Endodermal cell (in vitro differentiated cells): ENCODE results near the gene RNASEH2A. TPM values are rescaled to one million over a fixed set of nuclear protein-coding genes. Genes with fewer than 3 reads are reported as not detected.
A peak's percentile ranks its signal among the peaks of the same experiment; 100 is the strongest.

Experiments used
- DNase-seq: peaks from one replicate; pipeline ENCODE4 v3.0.0-alpha.2; 2017
- H3K27ac ChIP-seq: 2 replicates; pipeline ENCODE4 v1.5.1; 2013; ENCODE audit warnings: mild to moderate bottlenecking, low read depth, low read length, moderate library complexity
- H3K27me3 ChIP-seq: 2 replicates; pipeline ENCODE4 v1.6.1; 2013; ENCODE audit warnings: mild to moderate bottlenecking, low read length, moderate library complexity; ENCODE audit not compliant: insufficient read depth, control insufficient read depth, poor library complexity, severe bottlenecking
- H3K36me3 ChIP-seq: 2 replicates; pipeline ENCODE4 v1.7.0; 2013; ENCODE audit warnings: mild to moderate bottlenecking, low read length, moderate library complexity; ENCODE audit not compliant: control insufficient read depth, insufficient read depth
- H3K4me1 ChIP-seq: one replicate; pipeline ENCODE4 v1.7.0; 2013; ENCODE audit warnings: low read length; ENCODE audit not compliant: control insufficient read depth, insufficient read depth
- H3K4me3 ChIP-seq: 2 replicates; pipeline ENCODE4 v1.5.1; 2013; ENCODE audit warnings: mild to moderate bottlenecking, low read length, moderate library complexity
- H3K9ac ChIP-seq: 2 replicates; pipeline ENCODE4 v1.6.1; 2013; ENCODE audit warnings: mild to moderate bottlenecking, low read length, moderate library complexity; ENCODE audit not compliant: poor library complexity, severe bottlenecking; ENCODE audit errors: extremely low read depth
- H3K9me3 ChIP-seq: 2 replicates; pipeline ENCODE4 v1.6.1; 2013; ENCODE audit warnings: mild to moderate bottlenecking, low read length, moderate library complexity; ENCODE audit not compliant: control insufficient read depth
- H3K27ac Mint-ChIP-seq: 2 replicates; pipeline ENCODE4 v1.8.0; 2020; ENCODE audit warnings: mixed read lengths
- H3K27me3 Mint-ChIP-seq: 2 replicates; pipeline ENCODE4 v1.8.0; 2021; ENCODE audit warnings: mild to moderate bottlenecking, mixed read lengths; ENCODE audit not compliant: insufficient read depth
- H3K36me3 Mint-ChIP-seq: 2 replicates; pipeline ENCODE4 v1.8.0; 2020; ENCODE audit warnings: low read depth, mixed read lengths
- H3K4me1 Mint-ChIP-seq: 2 replicates; pipeline ENCODE4 v1.8.0; 2020; ENCODE audit warnings: mixed read lengths
- H3K4me3 Mint-ChIP-seq: 2 replicates; pipeline ENCODE4 v1.8.0; 2020; ENCODE audit warnings: mild to moderate bottlenecking, moderate library complexity, mixed read lengths
- H3K9me3 Mint-ChIP-seq: 2 replicates; pipeline ENCODE4 v1.8.0; 2020; ENCODE audit warnings: mild to moderate bottlenecking, mixed read lengths
- WGBS, 2 experiments: methylation state at CpG; one replicate each; pipeline versions ENCODE4 v1.1.5 to v1.1.7; 2013; ENCODE audit warnings: missing lambda C conversion rate in 2 of 2, mixed read lengths in 1 of 2; ENCODE audit not compliant: insufficient coverage in 1 of 2, insufficient read length in 1 of 2; 5-methylcytosine and 5-hydroxymethylcytosine counted together
- total RNA-seq, 2 donors: library from RNA; stranded (reverse); fragmentation: NEBNext Ultra II Directional in 1 of 2; extraction: Animal tissue kit (Norgen Biotek cat#: 25700) in 1 of 2; gene quantifications; 2 replicates in 1 of 2; 3 replicates in 1 of 2; pipeline ENCODE4 v1.2.1, GENCODE V29; 2021
- TF ChIP-seq, protein P1 (sequence below): fragments of 200-600 bp; sonication (generic); conservative IDR thresholded peaks from 2 replicates; pipeline ENCODE4 v1.5.0; 2021; ENCODE audit warnings: antibody characterized with exemption, mild to moderate bottlenecking

RNASEH2A gene
- total RNA-seq, 2 donors from 2014 or later: 51.0 to 97.1 TPM

- DNase-seq: peak; percentile 83
- peaks cover 80% of the 10 kb centered on the region for H3K27me3 ChIP-seq
- peak overlapping the region; percentile 52 for H3K4me3 Mint-ChIP-seq
- no peak overlapping the region for H3K27ac Mint-ChIP-seq
- H3K27me3 Mint-ChIP-seq: peaks cover 89% of the 10 kb centered on the region
- TF ChIP-seq, protein P1, sequence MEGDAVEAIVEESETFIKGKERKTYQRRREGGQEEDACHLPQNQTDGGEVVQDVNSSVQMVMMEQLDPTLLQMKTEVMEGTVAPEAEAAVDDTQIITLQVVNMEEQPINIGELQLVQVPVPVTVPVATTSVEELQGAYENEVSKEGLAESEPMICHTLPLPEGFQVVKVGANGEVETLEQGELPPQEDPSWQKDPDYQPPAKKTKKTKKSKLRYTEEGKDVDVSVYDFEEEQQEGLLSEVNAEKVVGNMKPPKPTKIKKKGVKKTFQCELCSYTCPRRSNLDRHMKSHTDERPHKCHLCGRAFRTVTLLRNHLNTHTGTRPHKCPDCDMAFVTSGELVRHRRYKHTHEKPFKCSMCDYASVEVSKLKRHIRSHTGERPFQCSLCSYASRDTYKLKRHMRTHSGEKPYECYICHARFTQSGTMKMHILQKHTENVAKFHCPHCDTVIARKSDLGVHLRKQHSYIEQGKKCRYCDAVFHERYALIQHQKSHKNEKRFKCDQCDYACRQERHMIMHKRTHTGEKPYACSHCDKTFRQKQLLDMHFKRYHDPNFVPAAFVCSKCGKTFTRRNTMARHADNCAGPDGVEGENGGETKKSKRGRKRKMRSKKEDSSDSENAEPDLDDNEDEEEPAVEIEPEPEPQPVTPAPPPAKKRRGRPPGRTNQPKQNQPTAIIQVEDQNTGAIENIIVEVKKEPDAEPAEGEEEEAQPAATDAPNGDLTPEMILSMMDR: no peak
- H3K36me3 ChIP-seq: no peaks in the 10 kb centered on the region
- no peaks in the 10 kb centered on the region for H3K4me1 ChIP-seq
- H3K4me3 ChIP-seq: no peak overlapping the region
- H3K4me1 Mint-ChIP-seq: peaks cover 4% of the 10 kb centered on the region
- no peaks in the 10 kb centered on the region for H3K9me3 ChIP-seq
- H3K36me3 Mint-ChIP-seq: no peaks in the 10 kb centered on the region
- H3K27ac ChIP-seq: no peak overlapping the region
- 25 to 30% methylated on average over 19 to 39 of the region's 39 CpGs for WGBS, 2 experiments
- no peak overlapping the region for H3K9ac ChIP-seq
- H3K9me3 Mint-ChIP-seq: no peaks in the 10 kb centered on the region
Measured at GRCh38 chr19:12834976-12835757, 28.8 kb downstream of the RNASEH2A start.

DNA sequence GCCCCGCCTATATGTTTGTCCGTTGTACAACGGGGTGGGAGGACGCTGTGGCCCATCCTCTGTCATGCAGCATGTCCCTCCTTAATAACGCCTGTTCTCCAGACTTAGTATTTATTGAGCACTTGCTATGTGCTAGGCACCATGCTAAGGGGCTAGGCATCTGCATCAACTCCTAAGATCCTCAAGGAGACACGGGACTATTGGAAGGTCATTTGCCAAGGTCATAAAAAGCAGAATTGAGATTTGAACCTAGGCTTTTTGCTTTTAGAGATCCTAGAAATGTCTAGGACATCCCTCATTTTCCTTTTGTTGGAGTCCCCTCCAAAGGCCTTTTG is 30.1 kb downstream of the RNASEH2A start:
- Mint-ChIP-seq H3K36me3 (no peaks in the 10 kb centered on the region), H3K4me1 (peaks cover 4% of the 10 kb centered on the region), H3K4me3 (no peak overlapping the region), H3K9me3 (no peaks in the 10 kb centered on the region), H3K27me3 (peaks cover 84% of the 10 kb centered on the region), H3K27ac (no peak overlapping the region)
- H3K4me3 ChIP-seq: no peak overlapping the region
- peaks cover 67% of the 10 kb centered on the region for H3K27me3 ChIP-seq
- H3K27ac ChIP-seq: no peak overlapping the region
- 22 to 25% methylated on average over 5 to 6 of the region's 6 CpGs for WGBS, 2 experiments
- no peak overlapping the region for H3K9ac ChIP-seq
- DNase-seq: no peak
- H3K4me1 ChIP-seq: no peaks in the 10 kb centered on the region
- H3K9me3 ChIP-seq: no peaks in the 10 kb centered on the region
- no peaks in the 10 kb centered on the region for H3K36me3 ChIP-seq
- TF ChIP-seq, protein P1: no peak

DNA sequence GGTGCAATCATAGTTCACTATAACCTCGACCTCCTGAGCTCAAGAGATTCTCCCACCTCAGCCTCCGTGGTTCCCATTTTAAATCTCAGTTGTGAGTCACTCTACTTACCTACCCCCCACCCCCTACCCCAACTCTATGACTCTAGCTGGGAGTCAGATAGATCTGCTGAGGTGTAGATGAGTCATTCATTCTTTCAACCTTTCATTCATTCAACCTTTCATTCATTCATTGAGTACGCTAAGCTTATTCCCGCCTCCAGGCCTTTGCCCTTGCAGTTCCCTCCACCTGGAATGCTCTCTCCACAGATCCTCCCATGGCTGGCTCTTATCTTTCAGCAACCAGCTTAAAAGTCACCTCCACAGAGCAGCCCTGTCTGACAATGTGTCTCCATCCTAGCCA is 30.8 kb downstream of the RNASEH2A start:
- peaks cover 82% of the 10 kb centered on the region for H3K27me3 Mint-ChIP-seq
- Histone ChIP-seq H3K4me3 (no peak overlapping the region), H3K9me3 (no peaks in the 10 kb centered on the region), H3K4me1 (no peaks in the 10 kb centered on the region), H3K27ac (no peak overlapping the region), H3K9ac (no peak overlapping the region), H3K36me3 (no peaks in the 10 kb centered on the region), H3K27me3 (peaks cover 60% of the 10 kb centered on the region)
- H3K4me1 Mint-ChIP-seq: peaks cover 4% of the 10 kb centered on the region
- no peak overlapping the region for H3K4me3 Mint-ChIP-seq
- no peaks in the 10 kb centered on the region for H3K36me3 Mint-ChIP-seq
- H3K9me3 Mint-ChIP-seq: no peaks in the 10 kb centered on the region
- no peak for DNase-seq
- 65 to 72% methylated on average over 3 to 4 of the region's 4 CpGs for WGBS, 2 experiments
- no peak overlapping the region for H3K27ac Mint-ChIP-seq
- TF ChIP-seq, protein P1: no peak
